T1000 (cell line): Measurements from ENCODE around the gene COPG2.

Source experiments
- DNase-seq: peaks from one replicate; lab custom pipeline; 2025; ENCODE audit warnings: mixed read lengths; lab: John Stamatoyannopoulos, UW

The COPG2 gene

GRCh38 chr7:130473876-130474275 is 194.7 kb downstream of the COPG2 start:
- DNase-seq = no peak

- DNase-seq = no peak
Measured at GRCh38 chr7:130473289-130473688, 195.3 kb downstream of the COPG2 start.

GRCh38 chr7:130471974-130472373 is 196.6 kb downstream of the COPG2 start:
- DNase-seq = no peak

- no peak for DNase-seq
Measured at GRCh38 chr7:130468612-130469011, 199.9 kb downstream of the COPG2 start.

- DNase-seq = no peak
Measured at GRCh38 chr7:130463553-130464434, 204.8 kb downstream of the COPG2 start.

- DNase-seq = no peak
Measured at GRCh38 chr7:130461272-130461671, 207.3 kb downstream of the COPG2 start.

GRCh38 chr7:130458257-130458656 is 210.3 kb downstream of the COPG2 start:
- no peak for DNase-seq
